Suprapubic skin (tissue), 4 donors: Measurements from ENCODE around the gene KIAA1671.

ENCODE experiments used
- POLR2A ChIP-seq, 2 donors: fragments of 450-650 bp; IDR thresholded peaks; one replicate each; pipeline ENCODE4 v1.6.1; 2017; ENCODE audit warnings: antibody characterized with exemption in 2 of 2, mild to moderate bottlenecking in 2 of 2, moderate library complexity in 2 of 2
- POLR2AphosphoS5 ChIP-seq, 3 donors: sonication (generic); formaldehyde crosslinking; IDR thresholded peaks; one replicate each; pipeline ENCODE4 v1.6.1; 2017; ENCODE audit warnings: antibody characterized with exemption in 3 of 3
- TF ChIP-seq, protein P1 (sequence below), 2 donors: fragments of 200-600 bp in 1 of 2; fragments of 450-650 bp in 1 of 2; sonication (generic) in 1 of 2; IDR thresholded peaks; one replicate each; pipeline ENCODE4 v1.5.1; 2016 to 2019; ENCODE audit warnings: antibody characterized with exemption in 2 of 2, mild to moderate bottlenecking in 1 of 2, moderate library complexity in 1 of 2

DNA sequence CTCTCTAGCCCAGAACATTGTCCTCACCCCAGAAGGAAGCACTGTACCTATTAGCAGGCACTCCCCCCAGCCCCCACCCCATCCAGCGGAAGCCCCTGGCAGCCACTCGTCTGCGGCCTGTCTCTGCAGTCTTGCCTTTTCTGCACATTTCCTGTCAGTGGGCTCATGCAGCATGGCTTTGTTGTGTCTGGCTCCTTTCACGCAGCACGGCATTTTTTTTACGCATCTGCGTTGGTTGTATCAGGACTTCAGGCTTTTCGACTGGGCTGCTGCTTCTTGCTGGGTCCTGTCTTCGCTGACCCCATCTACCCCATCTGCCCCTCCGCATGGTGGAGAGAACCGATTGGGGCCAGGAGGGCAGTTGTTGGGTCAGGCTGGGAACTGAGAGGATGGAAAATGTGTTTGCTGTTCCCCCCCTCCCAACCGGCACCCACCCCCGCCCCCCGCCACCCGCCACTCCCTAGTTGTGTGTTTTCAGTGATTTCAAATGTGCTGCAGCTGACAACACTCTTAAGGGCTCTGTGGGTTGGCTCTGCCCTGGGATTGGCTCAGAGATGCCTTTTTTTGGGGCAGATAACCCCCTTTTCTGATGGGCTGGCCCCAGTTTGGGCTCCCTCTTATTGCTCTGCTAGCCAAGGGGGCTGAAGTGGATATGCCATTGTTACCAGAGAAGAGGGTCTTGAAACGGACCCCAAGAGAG lies 110.0 kb downstream of the KIAA1671 start:
- TF ChIP-seq, protein P1, sequence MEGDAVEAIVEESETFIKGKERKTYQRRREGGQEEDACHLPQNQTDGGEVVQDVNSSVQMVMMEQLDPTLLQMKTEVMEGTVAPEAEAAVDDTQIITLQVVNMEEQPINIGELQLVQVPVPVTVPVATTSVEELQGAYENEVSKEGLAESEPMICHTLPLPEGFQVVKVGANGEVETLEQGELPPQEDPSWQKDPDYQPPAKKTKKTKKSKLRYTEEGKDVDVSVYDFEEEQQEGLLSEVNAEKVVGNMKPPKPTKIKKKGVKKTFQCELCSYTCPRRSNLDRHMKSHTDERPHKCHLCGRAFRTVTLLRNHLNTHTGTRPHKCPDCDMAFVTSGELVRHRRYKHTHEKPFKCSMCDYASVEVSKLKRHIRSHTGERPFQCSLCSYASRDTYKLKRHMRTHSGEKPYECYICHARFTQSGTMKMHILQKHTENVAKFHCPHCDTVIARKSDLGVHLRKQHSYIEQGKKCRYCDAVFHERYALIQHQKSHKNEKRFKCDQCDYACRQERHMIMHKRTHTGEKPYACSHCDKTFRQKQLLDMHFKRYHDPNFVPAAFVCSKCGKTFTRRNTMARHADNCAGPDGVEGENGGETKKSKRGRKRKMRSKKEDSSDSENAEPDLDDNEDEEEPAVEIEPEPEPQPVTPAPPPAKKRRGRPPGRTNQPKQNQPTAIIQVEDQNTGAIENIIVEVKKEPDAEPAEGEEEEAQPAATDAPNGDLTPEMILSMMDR (IDR thresholded peaks at IDR 0.05): no peak
- no peak for TF ChIP-seq POLR2AphosphoS5 (IDR thresholded peaks at IDR 0.05)
- no peak for TF ChIP-seq POLR2A (IDR thresholded peaks at IDR 0.05)
